HEK293T (cell line): ENCODE measurements around the gene SCYGR6.

ENCODE experiments used
- BHLHE40 ChIP-seq: fragments of 450-650 bp; IDR thresholded peaks from 2 replicates; pipeline ENCODE4 v1.6.1; 2016; ENCODE audit warnings: mild to moderate bottlenecking, moderate library complexity, borderline replicate concordance
- FOXA1 ChIP-seq: fragments of 450-650 bp; IDR thresholded peaks from 2 replicates; pipeline ENCODE4 v1.6.1; 2016; ENCODE audit warnings: mild to moderate bottlenecking
- FOXK2 ChIP-seq: fragments of 450-650 bp; IDR thresholded peaks from 2 replicates; pipeline ENCODE4 v1.6.1; 2016; ENCODE audit warnings: mild to moderate bottlenecking
- FOXM1 ChIP-seq: fragments of 450-650 bp; IDR thresholded peaks from 2 replicates; pipeline ENCODE4 v1.6.1; 2017; ENCODE audit warnings: mild to moderate bottlenecking, borderline replicate concordance
- HDGF ChIP-seq: fragments of 450-650 bp; IDR thresholded peaks from 2 replicates; pipeline ENCODE4 v1.6.1; 2017; ENCODE audit warnings: antibody characterized with exemption, borderline replicate concordance
- L3MBTL2 ChIP-seq: fragments of 450-650 bp; conservative IDR thresholded peaks from 2 replicates; pipeline ENCODE4 v1.6.1; 2016; ENCODE audit warnings: mild to moderate bottlenecking
- SP1 ChIP-seq: fragments of 450-650 bp; IDR thresholded peaks from 2 replicates; pipeline ENCODE4 v1.6.1; 2017
- SUZ12 ChIP-seq: fragments of 450-650 bp; IDR thresholded peaks from 2 replicates; pipeline ENCODE4 v1.6.1; 2016; ENCODE audit warnings: mild to moderate bottlenecking

GRCh38 chr2:227766373-227766883 is 41.9 kb upstream of the SCYGR6 start:
- TF ChIP-seq L3MBTL2 (no peak), SP1 (no peak), FOXK2 (no peak), BHLHE40 (no peak), FOXA1 (no peak), SUZ12 (no peak), HDGF (no peak), FOXM1 (no peak)
